Inferior parietal cortex (tissue), 1 donor: ENCODE results near the gene BIRC5.
A peak's percentile ranks its signal among the peaks of the same experiment; 100 is the strongest.

Experiments
- DNase-seq: peaks from one replicate; pipeline ENCODE4 v3.0.0-alpha.2; 2016; ENCODE audit errors: extremely low spot score

BIRC5 gene

GRCh38 chr17:78225088-78225865, 11.2 kb downstream of the BIRC5 start:
- DNase-seq: no peak

GRCh38 chr17:78226055-78226758, 12.2 kb downstream of the BIRC5 start:
- no peak for DNase-seq

GRCh38 chr17:78226759-78227454, 12.9 kb downstream of the BIRC5 start:
- no peak for DNase-seq

- no peak for DNase-seq
These were observed 13.4 kb downstream of the BIRC5 start for GRCh38 chr17:78227455-78227916.

GRCh38 chr17:78228176-78228575, 14.1 kb downstream of the BIRC5 start:
- no peak for DNase-seq

GRCh38 chr17:78230252-78230962, 16.4 kb downstream of the BIRC5 start:
- DNase-seq: no peak

- no peak for DNase-seq
These were observed 17.2 kb downstream of the BIRC5 start, which contains the start of gene TMEM235 for GRCh38 chr17:78230996-78231935. Gene TMEM235, plus strand, starts transcription at chr17:78231631. Its CDS starts 393 bp downstream, at chr17:78232024.

GRCh38 chr17:78231991-78232858, 18.2 kb downstream of the BIRC5 start:
- no peak for DNase-seq

GRCh38 chr17:78232859-78233173, 18.8 kb downstream of the BIRC5 start:
- no peak for DNase-seq

- DNase-seq: no peak
These were observed 19.6 kb downstream of the BIRC5 start for GRCh38 chr17:78233678-78234077.

GRCh38 chr17:78234261-78234865, 20.3 kb downstream of the BIRC5 start:
- DNase-seq: no peak

GRCh38 chr17:78235022-78235421, 21.0 kb downstream of the BIRC5 start:
- peak; percentile 67 for DNase-seq

GRCh38 chr17:78235885-78236284, 21.8 kb downstream of the BIRC5 start:
- no peak for DNase-seq

GRCh38 chr17:78236362-78237127, 22.5 kb downstream of the BIRC5 start:
- DNase-seq: no peak

- peak; percentile 77 for DNase-seq
These were observed 23.5 kb downstream of the BIRC5 start for GRCh38 chr17:78237401-78238012.

GRCh38 chr17:78238823-78239488, 24.9 kb downstream of the BIRC5 start:
- no peak for DNase-seq

- no peak for DNase-seq
These were observed 25.5 kb downstream of the BIRC5 start for GRCh38 chr17:78239489-78239931.
